ENCODE measurements around the gene CDYL.

The CDYL gene

DNA sequence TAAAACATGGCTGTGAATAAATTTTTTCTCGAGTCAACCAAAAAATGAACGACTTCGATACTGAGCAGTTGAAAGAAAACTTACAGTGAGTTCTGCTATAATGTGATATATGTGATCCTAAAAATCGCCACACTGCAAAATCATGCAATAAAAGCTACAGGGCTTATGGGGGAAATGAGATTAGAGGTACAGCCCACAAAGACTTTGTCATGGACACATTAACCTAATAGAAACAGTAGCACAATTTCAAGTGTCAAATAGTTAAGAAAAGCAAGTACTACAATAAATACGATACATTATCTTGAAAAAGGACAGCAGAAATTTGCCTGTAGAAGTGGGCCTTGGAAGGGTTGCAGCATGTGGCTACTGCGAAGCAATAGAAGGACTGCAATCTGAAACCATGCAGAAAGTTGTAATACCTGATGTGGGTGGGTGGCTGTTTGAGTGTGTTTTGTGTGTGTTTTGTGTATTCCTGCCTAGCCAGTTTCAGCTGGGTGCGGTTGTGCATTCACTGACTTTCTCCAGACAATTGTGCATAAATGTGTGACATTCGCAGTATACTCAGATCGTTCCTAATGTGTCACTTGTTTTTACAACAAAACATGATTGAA, 148.6 kb downstream of the CDYL start:
- Histone ChIP-seq H3K27ac (no peak overlapping the region), H3K4me3 (IDR thresholded peaks at IDR 0.05; ENCODE audit: insufficient read depth, low read depth, low read length) (no peak overlapping the region), H3K9ac (no peak overlapping the region), H3K36me3 (ENCODE audit: insufficient read depth) (no peaks in the 10 kb centered on the region), H3K27me3 (ENCODE audit: insufficient read depth, low read depth) (no peaks in the 10 kb centered on the region), H4K20me1 (ENCODE audit: insufficient read depth) (no peaks in the 10 kb centered on the region), H2AFZ (ENCODE audit: low read depth) (no peak overlapping the region), H3K79me2 (ENCODE audit: insufficient read depth, low read depth) (peaks cover 92% of the 10 kb centered on the region), H3K4me1 (ENCODE audit: low read depth, poor library complexity, severe bottlenecking) (peaks cover 54% of the 10 kb centered on the region), H3K4me2 (no peak overlapping the region)
- TF ChIP-seq, protein P1, sequence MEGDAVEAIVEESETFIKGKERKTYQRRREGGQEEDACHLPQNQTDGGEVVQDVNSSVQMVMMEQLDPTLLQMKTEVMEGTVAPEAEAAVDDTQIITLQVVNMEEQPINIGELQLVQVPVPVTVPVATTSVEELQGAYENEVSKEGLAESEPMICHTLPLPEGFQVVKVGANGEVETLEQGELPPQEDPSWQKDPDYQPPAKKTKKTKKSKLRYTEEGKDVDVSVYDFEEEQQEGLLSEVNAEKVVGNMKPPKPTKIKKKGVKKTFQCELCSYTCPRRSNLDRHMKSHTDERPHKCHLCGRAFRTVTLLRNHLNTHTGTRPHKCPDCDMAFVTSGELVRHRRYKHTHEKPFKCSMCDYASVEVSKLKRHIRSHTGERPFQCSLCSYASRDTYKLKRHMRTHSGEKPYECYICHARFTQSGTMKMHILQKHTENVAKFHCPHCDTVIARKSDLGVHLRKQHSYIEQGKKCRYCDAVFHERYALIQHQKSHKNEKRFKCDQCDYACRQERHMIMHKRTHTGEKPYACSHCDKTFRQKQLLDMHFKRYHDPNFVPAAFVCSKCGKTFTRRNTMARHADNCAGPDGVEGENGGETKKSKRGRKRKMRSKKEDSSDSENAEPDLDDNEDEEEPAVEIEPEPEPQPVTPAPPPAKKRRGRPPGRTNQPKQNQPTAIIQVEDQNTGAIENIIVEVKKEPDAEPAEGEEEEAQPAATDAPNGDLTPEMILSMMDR (conservative IDR thresholded peaks at IDR 0.05; ENCODE audit: low read depth, low read length), result no peak

DNA sequence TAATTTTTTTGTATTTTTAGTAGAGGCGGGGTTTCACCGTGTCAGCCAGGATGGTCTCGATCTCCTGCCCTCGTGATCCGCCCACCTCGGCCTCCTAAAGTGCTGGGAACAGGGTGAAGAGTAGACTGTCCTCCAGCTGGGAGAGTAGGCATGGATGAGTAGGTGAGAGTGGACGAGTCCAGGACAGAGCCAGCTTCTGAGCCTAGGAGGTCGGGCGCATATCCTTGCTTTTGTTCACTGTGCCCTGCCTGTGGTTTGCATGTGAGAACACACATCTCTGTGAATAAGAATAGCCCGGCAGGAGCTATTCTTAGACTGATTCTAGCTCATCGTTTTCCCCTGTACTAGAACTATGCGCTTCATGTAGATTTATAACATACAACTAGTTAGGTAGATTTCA, 149.4 kb downstream of the CDYL start:
- Histone ChIP-seq H2AFZ (ENCODE audit: low read depth) (no peak overlapping the region), H3K4me3 (IDR thresholded peaks at IDR 0.05; ENCODE audit: insufficient read depth, low read depth, low read length) (no peak overlapping the region), H3K79me2 (ENCODE audit: insufficient read depth, low read depth) (peaks cover 92% of the 10 kb centered on the region), H3K9ac (no peak overlapping the region), H3K27ac (no peak overlapping the region), H3K4me2 (no peak overlapping the region), H3K27me3 (ENCODE audit: insufficient read depth, low read depth) (no peaks in the 10 kb centered on the region), H3K4me1 (ENCODE audit: low read depth, poor library complexity, severe bottlenecking) (peaks cover 62% of the 10 kb centered on the region), H4K20me1 (ENCODE audit: insufficient read depth) (no peaks in the 10 kb centered on the region), H3K36me3 (ENCODE audit: insufficient read depth) (no peaks in the 10 kb centered on the region)
- TF ChIP-seq, protein P1 (conservative IDR thresholded peaks at IDR 0.05; ENCODE audit: low read depth, low read length), result no peak

DNA sequence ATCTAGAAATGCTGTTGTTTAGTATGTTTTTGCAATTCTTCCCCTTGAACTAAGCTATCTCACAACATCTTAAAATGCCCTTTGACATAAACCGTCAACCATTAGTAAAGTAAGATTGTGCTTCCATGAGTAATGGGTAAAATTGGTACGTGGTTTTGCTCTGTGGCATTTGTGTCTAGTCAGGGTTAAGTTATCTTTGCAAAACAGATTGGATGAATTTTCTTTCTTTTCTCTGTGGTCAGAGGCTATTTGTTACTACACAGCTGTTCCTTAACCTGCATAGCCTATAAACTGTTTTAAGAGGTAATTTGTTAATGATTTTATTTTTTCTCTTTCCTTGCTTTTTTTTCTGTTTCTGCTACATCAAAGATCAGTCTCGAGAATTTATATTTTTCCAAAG, 152.2 kb downstream of the CDYL start:
- H3K4me2 ChIP-seq, result peak overlapping the region; percentile 82
- no peaks in the 10 kb centered on the region for H4K20me1 ChIP-seq (ENCODE audit: insufficient read depth)
- H3K36me3 ChIP-seq (ENCODE audit: insufficient read depth), result no peaks in the 10 kb centered on the region
- H3K9ac ChIP-seq, result no peak overlapping the region
- TF ChIP-seq, protein P1 (conservative IDR thresholded peaks at IDR 0.05; ENCODE audit: low read depth, low read length), result no peak
- no peak overlapping the region for H2AFZ ChIP-seq (ENCODE audit: low read depth)
- peaks cover 90% of the 10 kb centered on the region for H3K4me1 ChIP-seq (ENCODE audit: low read depth, poor library complexity, severe bottlenecking)
- H3K27ac ChIP-seq, result peak overlapping the region; percentile 72
- H3K79me2 ChIP-seq (ENCODE audit: insufficient read depth, low read depth), result peaks cover 93% of the 10 kb centered on the region
- H3K27me3 ChIP-seq (ENCODE audit: insufficient read depth, low read depth), result no peaks in the 10 kb centered on the region
- H3K4me3 ChIP-seq (IDR thresholded peaks at IDR 0.05; ENCODE audit: insufficient read depth, low read depth, low read length), result no peak overlapping the region

DNA sequence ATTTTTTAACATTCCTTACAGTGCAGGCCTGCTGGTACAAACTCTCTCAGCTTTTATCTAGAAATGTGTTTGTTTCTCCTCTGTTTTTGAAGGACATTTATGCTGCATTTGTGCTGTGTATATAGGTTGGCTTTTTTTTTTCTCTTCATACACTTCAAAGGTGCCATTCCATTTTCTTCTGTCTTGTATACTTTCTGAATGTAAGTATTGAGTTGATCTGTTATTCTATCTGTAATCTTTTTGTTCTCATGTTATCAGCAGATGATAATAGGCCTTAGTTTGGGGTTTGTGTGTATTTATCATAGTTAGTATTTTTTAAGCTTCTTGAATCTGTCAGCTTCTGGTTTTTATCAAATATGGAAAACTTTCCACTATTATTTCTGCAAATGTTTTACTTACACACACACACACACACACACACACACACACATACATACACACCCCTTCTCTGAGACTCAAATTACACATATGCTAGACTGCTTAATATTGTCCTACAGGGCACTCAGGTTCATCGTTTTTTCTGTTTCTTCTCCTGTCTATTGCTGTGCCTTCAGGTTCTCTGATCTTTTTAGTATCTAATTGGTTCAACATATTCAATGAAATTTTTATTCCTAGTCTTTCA, 153.0 kb downstream of the CDYL start:
- Histone ChIP-seq H3K4me2 (peak overlapping the region; percentile 82), H3K27ac (peak overlapping the region; percentile 72), H3K9ac (no peak overlapping the region; the same call in 1 of the 2 replicates), H3K79me2 (ENCODE audit: insufficient read depth, low read depth) (peaks cover 96% of the 10 kb centered on the region), H4K20me1 (ENCODE audit: insufficient read depth) (no peaks in the 10 kb centered on the region), H2AFZ (ENCODE audit: low read depth) (no peak overlapping the region), H3K36me3 (ENCODE audit: insufficient read depth) (no peaks in the 10 kb centered on the region), H3K4me1 (ENCODE audit: low read depth, poor library complexity, severe bottlenecking) (peaks cover 94% of the 10 kb centered on the region), H3K27me3 (ENCODE audit: insufficient read depth, low read depth) (no peaks in the 10 kb centered on the region), H3K4me3 (IDR thresholded peaks at IDR 0.05; ENCODE audit: insufficient read depth, low read depth, low read length) (no peak overlapping the region)
- TF ChIP-seq, protein P1 (conservative IDR thresholded peaks at IDR 0.05; ENCODE audit: low read depth, low read length), result no peak
